HepG2 (cell line): ENCODE results near the gene PTAFR. TPM values are rescaled to one million over a fixed set of nuclear protein-coding genes. Genes with fewer than 3 reads are reported as not detected.

Experiments used
- ATAC-seq: fragments of 200-7000 bp; cut with Tn5 transposase; 3 replicates; pipeline ENCODE4 v1.9.1; 2020; ENCODE audit warnings: mild to moderate bottlenecking, moderate library complexity
- BruUV-seq: library from RNA; stranded (reverse); fragments of 400-500 nt; replicated peaks from 2 replicates; lab custom pipeline; 2021; lab: Mats Ljungman, UMichigan
- CTCF ChIA-PET: fragments of 300-600 bp; formaldehyde crosslinking; extraction: SDS; loops from one replicate; lab custom pipeline; 2021; ENCODE audit warnings: low total read pairs, inconsistent platforms, low intra/inter-chr PET ratio; lab: Yijun Ruan, JAX
- POLR2A ChIA-PET: fragments of 350-600 bp; sonication (Branson Sonifier 250); formaldehyde crosslinking; loops from one replicate; lab custom pipeline; 2020; ENCODE audit warnings: antibody characterized with exemption, inconsistent platforms; lab: Yijun Ruan, JAX
- DNase-seq: peaks from one replicate; pipeline ENCODE4 v3.0.0-alpha.2; 2015; ENCODE audit warnings: low spot score
- FAIRE-seq: peaks from 3 replicates; lab custom pipeline; 2011; peaks lifted over from hg19 to GRCh38; lab: Jason Lieb, UNC
- H2AFZ ChIP-seq: one replicate; pipeline ENCODE4 v1.6.1; 2011; ENCODE audit warnings: low read length, inconsistent platforms
- H3K27ac ChIP-seq: fragments of 300-600 bp; 3 replicates; pipeline ENCODE4 v1.8.0; 2011; ENCODE audit warnings: mixed run types, mild to moderate bottlenecking, mixed read lengths, low read length, inconsistent platforms; ENCODE audit not compliant: insufficient read depth; ENCODE audit errors: extremely low read length
- H3K27me3 ChIP-seq, 2 experiments: fragments of 200-600 bp in 1 of 2; 2 replicates in 1 of 2; 3 replicates in 1 of 2; pipeline versions ENCODE4 v1.6.0 to v1.8.0; 2011; ENCODE audit warnings: low read length in 2 of 2, mild to moderate bottlenecking in 2 of 2, moderate library complexity in 2 of 2, inconsistent platforms in 1 of 2; ENCODE audit not compliant: insufficient read depth in 2 of 2, control insufficient read depth in 1 of 2
- H3K36me3 ChIP-seq, 2 experiments: fragments of 200-600 bp in 1 of 2; replicated peaks in 1 of 2; 2 replicates in 1 of 2; 3 replicates in 1 of 2; pipeline versions ENCODE4 v1.5.1 to v1.8.0; 2011; ENCODE audit warnings: low read length in 2 of 2, inconsistent platforms in 1 of 2; ENCODE audit not compliant: insufficient read depth in 2 of 2, control insufficient read depth in 1 of 2
- H3K4me1 ChIP-seq: 2 replicates; pipeline ENCODE4 v1.5.1; 2012; ENCODE audit warnings: low read length, inconsistent platforms; ENCODE audit not compliant: insufficient read depth
- H3K4me2 ChIP-seq: 2 replicates; pipeline ENCODE4 v1.6.0; 2011; ENCODE audit warnings: low read depth, low read length, inconsistent platforms
- H3K4me3 ChIP-seq, 3 experiments: fragments of 200-600 bp in 1 of 3; sonication (generic), shearing (Covaris generic) in 1 of 3; replicated peaks in 1 of 3; 2 replicates each; pipeline ENCODE4 v1.5.1; 2011 to 2016; ENCODE audit warnings: low read length in 3 of 3, inconsistent platforms in 2 of 3, low read depth in 2 of 3, mild to moderate bottlenecking in 2 of 3, control low read depth in 1 of 3, mixed read lengths in 1 of 3; ENCODE audit not compliant: insufficient read depth in 1 of 3
- H3K79me2 ChIP-seq: one replicate; pipeline ENCODE4 v1.6.1; 2011; ENCODE audit warnings: low read length, inconsistent platforms; ENCODE audit not compliant: insufficient read depth
- H3K9ac ChIP-seq: 2 replicates; pipeline ENCODE4 v1.6.0; 2011; ENCODE audit warnings: mild to moderate bottlenecking, low read depth, low read length, inconsistent platforms; ENCODE audit not compliant: insufficient read depth
- H3K9me3 ChIP-seq: 2 replicates; pipeline ENCODE4 v1.5.1; 2012; ENCODE audit warnings: mild to moderate bottlenecking, low read length
- H4K20me1 ChIP-seq: 2 replicates; pipeline ENCODE4 v1.6.0; 2011; ENCODE audit warnings: inconsistent platforms, mild to moderate bottlenecking, low read length, moderate library complexity; ENCODE audit not compliant: insufficient read depth
- NFYB ChIP-seq: sonication (generic); formaldehyde crosslinking; IDR thresholded peaks from 2 replicates; pipeline ENCODE4 v1.4.0; 2020; ENCODE audit warnings: missing genetic modification reagents
- PHF20 ChIP-seq: sonication (generic); formaldehyde crosslinking; IDR thresholded peaks from 2 replicates; pipeline ENCODE4 v1.5.0; 2020; ENCODE audit warnings: mild to moderate bottlenecking, missing genetic modification reagents
- SAP130 ChIP-seq: IDR thresholded peaks from 2 replicates; pipeline ENCODE4 v1.6.1; 2016; ENCODE audit warnings: low read depth
- STAT6 ChIP-seq: sonication (generic); formaldehyde crosslinking; IDR thresholded peaks from 2 replicates; pipeline ENCODE4 v1.4.0; 2020; ENCODE audit warnings: missing genetic modification reagents, mild to moderate bottlenecking, borderline replicate concordance
- TBX2 ChIP-seq: sonication (generic); formaldehyde crosslinking; IDR thresholded peaks from 2 replicates; pipeline ENCODE4 v1.5.0; 2020; ENCODE audit warnings: missing genetic modification reagents, mild to moderate bottlenecking, borderline replicate concordance
- ZNF331 ChIP-seq: sonication (generic); formaldehyde crosslinking; IDR thresholded peaks from 2 replicates; pipeline ENCODE4 v1.4.0; 2020; ENCODE audit warnings: missing genetic modification reagents
- ZNF333 ChIP-seq: sonication (generic); formaldehyde crosslinking; IDR thresholded peaks from 2 replicates; pipeline ENCODE4 v1.4.0; 2020; ENCODE audit warnings: mild to moderate bottlenecking, missing genetic modification reagents, borderline replicate concordance
- ZNF546 ChIP-seq: sonication (generic); formaldehyde crosslinking; conservative IDR thresholded peaks from 2 replicates; pipeline ENCODE4 v1.8.1; 2023; ENCODE audit warnings: mild to moderate bottlenecking, missing genetic modification reagents
- WGBS: methylation state at CpG from one replicate; pipeline ENCODE4 v1.1.6; 2017; ENCODE audit warnings: low lambda C conversion rate; 5-methylcytosine and 5-hydroxymethylcytosine counted together
- in situ Hi-C: cut with HindIII; loops from 2 replicates; pipeline ENCODE4 v1.10.0; 2017; ENCODE audit warnings: low pct_unique_long_range_greater_than_20kb; ENCODE audit not compliant: extremely low pct_ligation_motif_present
- intact Hi-C: fragments of 100-400 bp; cut with micrococcal nuclease; formaldehyde crosslinking; loops from one replicate; pipeline ENCODE4 v1.10.0; 2022; ENCODE audit not compliant: unreplicated experiment
- polyA plus RNA-seq, 8 experiments: library from polyadenylated mRNA; depleted of rRNA in 3 of 8; stranded (reverse) in 7 of 8; unstranded in 1 of 8; fragments of >200 nt; fragmentation: Illumina TruSeq in 4 of 8; extraction: Trizol in 4 of 8; gene quantifications; 2 replicates each; pipeline versions ENCODE4 v1.2.1 to v1.2.3, GENCODE V29; 2011 to 2016; ENCODE audit warnings: low read depth in 4 of 8, missing spikeins in 1 of 8, mixed read lengths in 1 of 8; ENCODE audit not compliant: insufficient read depth in 1 of 8
- total RNA-seq, 5 experiments: library from RNA; depleted of rRNA; stranded (reverse); fragments of >200 nt; fragmentation: Illumina TruSeq; extraction: Trizol; gene quantifications; 2 replicates each; pipeline ENCODE4 v1.2.3, GENCODE V29; 2016; ENCODE audit warnings: low read depth in 1 of 5
- TF ChIP-seq, protein P1 (sequence below): IDR thresholded peaks from 2 replicates; pipeline ENCODE4 v1.6.1; 2018; ENCODE audit warnings: missing genetic modification reagents, mild to moderate bottlenecking, missing compliant biosample characterization
- TF ChIP-seq, protein P2 (sequence below): sonication (generic); formaldehyde crosslinking; IDR thresholded peaks from 2 replicates; pipeline ENCODE4 v1.4.0; 2020; ENCODE audit warnings: missing genetic modification reagents, borderline replicate concordance

PTAFR gene
- total and polyA plus RNA-seq, 2 of the 13 experiments (the other 11 are each of a cell fraction or from before 2014, with no cell fraction given): 0.27 to 24.0 TPM

- TF ChIP-seq ZNF546 (CRISPR knock-in tag) (no peak), TBX2 (0 out of 2 replicates have a peak, but pooled peaks have one; percentile 15)
- Histone ChIP-seq H3K27ac (no peak overlapping the region), H3K9me3 (no peaks in the 10 kb centered on the region), H3K79me2 (no peaks in the 10 kb centered on the region), H3K9ac (no peak overlapping the region), H3K27me3 (no peaks in the 10 kb centered on the region), H3K4me2 (peak overlapping the region; percentile 52; the same call in 1 of the 2 replicates), H4K20me1 (no peaks in the 10 kb centered on the region), H2AFZ (no peak overlapping the region), H3K36me3 (peaks cover 5 to 9% of the 10 kb centered on the region in 2 experiments; a peak in 4 of 5 replicates), H3K4me3 (peak overlapping the region in 1 of 3 experiments; percentile 47; a peak in 1 of 6 replicates), H3K4me1 (peaks cover 34% of the 10 kb centered on the region)
- 57% methylated on average over 5 of the region's 8 CpGs for WGBS
- in situ Hi-C loops (no loop called here), intact Hi-C loops (no loop called here)
- DNase-seq (no peak), FAIRE-seq (no peak), ATAC-seq (peak; percentile 41)
- POLR2A ChIA-PET: interaction anchor here (1.2 to 1.6 kb wide), 2 partner anchors 41 to 106 kb away, joined by 3 read pairs; partner anchors contain the start of genes ATP5IF1 and EYA3
- CTCF ChIA-PET: no interaction called here
- BruUV-seq: no TSS peak
Observed at GRCh38 chr1:28194326-28195035, 18.0 kb upstream of the PTAFR start.

- H3K4me2 ChIP-seq: peak overlapping the region; percentile 52
- H3K4me3 ChIP-seq: peak overlapping the region in 1 of 3 experiments; percentile 47; a peak in 1 of 6 replicates
- H3K9me3 ChIP-seq: no peaks in the 10 kb centered on the region
- H3K36me3 ChIP-seq: peaks cover 1 to 2% of the 10 kb centered on the region in 2 experiments; a peak in 1 of 5 replicates
- POLR2A ChIA-PET: interaction anchor here (0.6 to 1.6 kb wide), 3 partner anchors 42 to 136 kb away, joined by 3 read pairs; partner anchors contain the start of genes ATP5IF1 and EYA3
- CTCF ChIA-PET: no interaction called here
- no TSS peak for BruUV-seq
- intact Hi-C loops (no loop called here), in situ Hi-C loops (no loop called here)
- no peak overlapping the region for H2AFZ ChIP-seq
- peak overlapping the region; percentile 10 for H3K9ac ChIP-seq
- peaks cover 34% of the 10 kb centered on the region for H3K4me1 ChIP-seq
- no peak overlapping the region for H3K27ac ChIP-seq
- H4K20me1 ChIP-seq: no peaks in the 10 kb centered on the region
- WGBS: 40% methylated on average over 3 of the region's 8 CpGs
- H3K79me2 ChIP-seq: no peaks in the 10 kb centered on the region
- peak; percentile 74 for ATAC-seq
- DNase-seq: peak; percentile 57
- FAIRE-seq: no peak
- no peaks in the 10 kb centered on the region for H3K27me3 ChIP-seq
- TF ChIP-seq ZNF331 (CRISPR knock-in tag) (0 out of 2 replicates have a peak, but pooled peaks have one; percentile 28), STAT6 (CRISPR knock-in tag) (no peak), SAP130 (CRISPR knock-in tag) (peak; percentile 31), ZNF333 (no peak), PHF20 (CRISPR knock-in tag) (no peak), NFYB (CRISPR knock-in tag) (peak; percentile 44)
- TF ChIP-seq, protein P1, sequence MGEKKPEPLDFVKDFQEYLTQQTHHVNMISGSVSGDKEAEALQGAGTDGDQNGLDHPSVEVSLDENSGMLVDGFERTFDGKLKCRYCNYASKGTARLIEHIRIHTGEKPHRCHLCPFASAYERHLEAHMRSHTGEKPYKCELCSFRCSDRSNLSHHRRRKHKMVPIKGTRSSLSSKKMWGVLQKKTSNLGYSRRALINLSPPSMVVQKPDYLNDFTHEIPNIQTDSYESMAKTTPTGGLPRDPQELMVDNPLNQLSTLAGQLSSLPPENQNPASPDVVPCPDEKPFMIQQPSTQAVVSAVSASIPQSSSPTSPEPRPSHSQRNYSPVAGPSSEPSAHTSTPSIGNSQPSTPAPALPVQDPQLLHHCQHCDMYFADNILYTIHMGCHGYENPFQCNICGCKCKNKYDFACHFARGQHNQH (CRISPR knock-in tag): 0 out of 2 replicates have a peak, but pooled peaks have one; percentile 23
- TF ChIP-seq, protein P2, sequence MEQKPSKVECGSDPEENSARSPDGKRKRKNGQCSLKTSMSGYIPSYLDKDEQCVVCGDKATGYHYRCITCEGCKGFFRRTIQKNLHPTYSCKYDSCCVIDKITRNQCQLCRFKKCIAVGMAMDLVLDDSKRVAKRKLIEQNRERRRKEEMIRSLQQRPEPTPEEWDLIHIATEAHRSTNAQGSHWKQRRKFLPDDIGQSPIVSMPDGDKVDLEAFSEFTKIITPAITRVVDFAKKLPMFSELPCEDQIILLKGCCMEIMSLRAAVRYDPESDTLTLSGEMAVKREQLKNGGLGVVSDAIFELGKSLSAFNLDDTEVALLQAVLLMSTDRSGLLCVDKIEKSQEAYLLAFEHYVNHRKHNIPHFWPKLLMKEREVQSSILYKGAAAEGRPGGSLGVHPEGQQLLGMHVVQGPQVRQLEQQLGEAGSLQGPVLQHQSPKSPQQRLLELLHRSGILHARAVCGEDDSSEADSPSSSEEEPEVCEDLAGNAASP: peak; percentile 54; the same call in 1 of the 2 replicates
Observed at GRCh38 chr1:28193701-28194161, 17.2 kb upstream of the PTAFR start.
